ENCODE data around the gene ZNF354B. TPM values are rescaled to one million over a fixed set of nuclear protein-coding genes. Genes with fewer than 3 reads are reported as not detected.

The ZNF354B gene
- total RNA-seq, 4 donors from 2014 or later: 12.4 to 21.0 (median 18.4) TPM

GRCh38 chr5:178883815-178884430 lies 24.2 kb downstream of the ZNF354B start:
- H3K4me1 ChIP-seq: no peaks in the 10 kb centered on the region
- WGBS, 2 donors (ENCODE audit: low coverage in 1 of 2): 96 to 98% methylated on average over 6 of the region's 6 CpGs
- no peak overlapping the region for H3K4me3 ChIP-seq
- no peak for ATAC-seq
- no peak overlapping the region for H3K27ac ChIP-seq
- H3K9me3 ChIP-seq: peaks cover 0 to 91% (median 7%) of the 10 kb centered on the region in 3 donors
- H3K27me3 ChIP-seq: no peaks in the 10 kb centered on the region
- TF ChIP-seq POLR2A (IDR thresholded peaks at IDR 0.05) (no peak), EP300 (IDR thresholded peaks at IDR 0.05) (no peak), POLR2AphosphoS5 (IDR thresholded peaks at IDR 0.05) (no peak), CTCF (IDR thresholded peaks at IDR 0.05) (no peak)
- H3K36me3 ChIP-seq: peaks cover 15 to 96% of the 10 kb centered on the region in 2 donors

GRCh38 chr5:178895615-178896571 lies 36.1 kb downstream of the ZNF354B start, which contains the start of gene ZFP2:
Gene ZFP2, plus strand, starts transcription at chr5:178895913. Its CDS starts 35,401 bp downstream, at chr5:178931314.
- H3K27me3 ChIP-seq: no peaks in the 10 kb centered on the region
- WGBS, 2 donors (ENCODE audit: low coverage in 1 of 2): 3 to 7% methylated on average over 3 to 9 of the region's 79 CpGs
- peak; percentile 33 to 41 for TF ChIP-seq POLR2A (IDR thresholded peaks at IDR 0.05)
- peak in 1 of 4 experiments; percentile 19 for TF ChIP-seq CTCF (IDR thresholded peaks at IDR 0.05)
- peak; percentile 35 for TF ChIP-seq POLR2AphosphoS5 (IDR thresholded peaks at IDR 0.05)
- no peak for TF ChIP-seq EP300 (IDR thresholded peaks at IDR 0.05)
- no peaks in the 10 kb centered on the region for H3K9me3 ChIP-seq
- H3K4me1 ChIP-seq: peaks cover 0 to 18% (median 0%) of the 10 kb centered on the region in 3 donors
- peak; percentile 91 for ATAC-seq
- peak within 1 kb of the TSS; percentile 65 to 80 for H3K4me3 ChIP-seq
- H3K27ac ChIP-seq: peak within 1 kb of the TSS; percentile 40 to 89 (median 82)
- peaks cover 0 to 8% of the 10 kb centered on the region in 2 donors for H3K36me3 ChIP-seq

GRCh38 chr5:178899289-178899688 lies 39.5 kb downstream of the ZNF354B start:
- TF ChIP-seq POLR2AphosphoS5 (IDR thresholded peaks at IDR 0.05): no peak
- no peak for TF ChIP-seq CTCF (IDR thresholded peaks at IDR 0.05)
- TF ChIP-seq POLR2A (IDR thresholded peaks at IDR 0.05): no peak
- no peak for TF ChIP-seq EP300 (IDR thresholded peaks at IDR 0.05)
- peaks cover 0 to 23% of the 10 kb centered on the region in 2 donors for H3K36me3 ChIP-seq
- no peak overlapping the region for H3K27ac ChIP-seq
- no peak for ATAC-seq
- H3K27me3 ChIP-seq: no peaks in the 10 kb centered on the region
- H3K9me3 ChIP-seq: peaks cover 0 to 8% (median 0%) of the 10 kb centered on the region in 3 donors
- 69 to 74% methylated on average over 5 of the region's 5 CpGs for WGBS, 2 donors (ENCODE audit: low coverage in 1 of 2)
- peaks cover 0 to 18% (median 0%) of the 10 kb centered on the region in 3 donors for H3K4me1 ChIP-seq
- no peak overlapping the region for H3K4me3 ChIP-seq

- 78 to 93% methylated on average over 3 of the region's 3 CpGs for WGBS, 2 donors (ENCODE audit: low coverage in 1 of 2)
These were observed 43.1 kb downstream of the ZNF354B start for GRCh38 chr5:178902849-178903248.

More at GRCh38 chr5:178902849-178903248, 43.1 kb downstream of the ZNF354B start:
- TF ChIP-seq CTCF (IDR thresholded peaks at IDR 0.05) (no peak), EP300 (IDR thresholded peaks at IDR 0.05) (no peak), POLR2A (IDR thresholded peaks at IDR 0.05) (no peak), POLR2AphosphoS5 (IDR thresholded peaks at IDR 0.05) (no peak)
- ATAC-seq: no peak
- Histone ChIP-seq H3K27me3 (no peaks in the 10 kb centered on the region), H3K36me3 (peaks cover 0 to 39% of the 10 kb centered on the region in 2 donors), H3K4me1 (no peaks in the 10 kb centered on the region), H3K27ac (no peak overlapping the region), H3K9me3 (peaks cover 0 to 16% (median 0%) of the 10 kb centered on the region in 3 donors), H3K4me3 (no peak overlapping the region)

All from gastroesophageal sphincter (tissue), 4 donors.